ENCODE results near the gene HMX2. TPM values are rescaled to one million over a fixed set of nuclear protein-coding genes. Genes with fewer than 3 reads are reported as not detected.
"Not testable (repeated sequence)": the region's sequence is repeated elsewhere in the genome, so short reads cannot be mapped to it uniquely, and the experiment has no call there.

The HMX2 gene
- total and polyA plus RNA-seq, 8 donors: not detected

DNA sequence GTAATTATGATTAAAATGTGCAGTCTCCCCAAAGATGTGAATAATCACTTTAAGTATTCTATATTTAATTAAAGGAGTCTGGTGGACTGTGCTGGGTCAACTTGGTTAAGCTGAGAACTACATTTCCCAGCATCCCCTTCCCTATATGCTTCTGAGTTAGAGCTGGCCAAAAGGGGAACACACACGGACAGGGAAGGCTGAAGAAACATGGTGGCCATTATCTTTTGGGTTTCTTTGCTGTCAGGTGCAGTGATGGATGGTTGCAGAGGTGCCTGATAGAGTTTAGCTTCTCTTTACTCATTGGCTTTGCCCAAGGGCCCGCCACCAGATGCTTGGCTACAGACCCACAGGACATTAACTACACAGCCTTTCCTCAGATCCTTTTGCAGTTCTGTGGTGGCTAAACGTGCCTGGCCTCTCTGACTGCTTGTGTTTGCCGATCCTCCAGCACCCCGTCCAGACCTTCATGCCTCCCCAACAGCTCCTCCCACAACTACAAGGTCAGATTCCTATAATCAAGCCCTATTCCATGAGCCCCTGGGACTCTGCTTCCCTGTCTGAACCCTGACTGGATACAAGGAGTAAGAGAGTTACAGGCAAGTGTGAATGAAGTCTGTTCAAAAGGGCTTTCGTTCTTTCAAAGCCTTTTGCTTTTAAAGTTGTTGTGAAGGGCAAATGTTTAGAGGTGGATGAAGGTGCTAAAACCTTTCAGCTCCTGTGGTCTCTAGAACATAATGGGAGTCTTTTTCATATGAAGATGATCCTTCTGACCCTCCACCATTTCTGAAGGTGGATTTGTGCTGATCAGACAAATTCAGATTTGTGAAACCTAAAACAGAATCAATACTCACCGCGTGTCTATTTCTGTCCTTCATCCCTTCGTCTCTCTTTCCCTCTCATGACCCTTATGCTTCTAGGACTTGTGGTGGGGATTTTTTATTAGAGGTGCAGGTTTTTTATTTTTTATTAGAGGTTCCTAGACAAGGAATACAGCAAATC is 27.8 kb downstream of the HMX2 start:
- intact Hi-C loops (cut with DNase I): no loop called here
- Histone ChIP-seq H3K4me3 (no peak overlapping the region), H3K36me3 (peaks cover 0 to 11% of the 10 kb centered on the region in 2 donors), H3K27me3 (no peaks in the 10 kb centered on the region), H3K27ac (no peak overlapping the region), H3K4me1 (no peaks in the 10 kb centered on the region), H3K9me3 (peaks cover 0 to 4% of the 10 kb centered on the region in 2 donors)
- TF ChIP-seq, protein P1, sequence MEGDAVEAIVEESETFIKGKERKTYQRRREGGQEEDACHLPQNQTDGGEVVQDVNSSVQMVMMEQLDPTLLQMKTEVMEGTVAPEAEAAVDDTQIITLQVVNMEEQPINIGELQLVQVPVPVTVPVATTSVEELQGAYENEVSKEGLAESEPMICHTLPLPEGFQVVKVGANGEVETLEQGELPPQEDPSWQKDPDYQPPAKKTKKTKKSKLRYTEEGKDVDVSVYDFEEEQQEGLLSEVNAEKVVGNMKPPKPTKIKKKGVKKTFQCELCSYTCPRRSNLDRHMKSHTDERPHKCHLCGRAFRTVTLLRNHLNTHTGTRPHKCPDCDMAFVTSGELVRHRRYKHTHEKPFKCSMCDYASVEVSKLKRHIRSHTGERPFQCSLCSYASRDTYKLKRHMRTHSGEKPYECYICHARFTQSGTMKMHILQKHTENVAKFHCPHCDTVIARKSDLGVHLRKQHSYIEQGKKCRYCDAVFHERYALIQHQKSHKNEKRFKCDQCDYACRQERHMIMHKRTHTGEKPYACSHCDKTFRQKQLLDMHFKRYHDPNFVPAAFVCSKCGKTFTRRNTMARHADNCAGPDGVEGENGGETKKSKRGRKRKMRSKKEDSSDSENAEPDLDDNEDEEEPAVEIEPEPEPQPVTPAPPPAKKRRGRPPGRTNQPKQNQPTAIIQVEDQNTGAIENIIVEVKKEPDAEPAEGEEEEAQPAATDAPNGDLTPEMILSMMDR (IDR thresholded peaks at IDR 0.05): no peak
- DNase-seq (peak in 1 of 4 donors; percentile 13), ATAC-seq (no peak)

DNA sequence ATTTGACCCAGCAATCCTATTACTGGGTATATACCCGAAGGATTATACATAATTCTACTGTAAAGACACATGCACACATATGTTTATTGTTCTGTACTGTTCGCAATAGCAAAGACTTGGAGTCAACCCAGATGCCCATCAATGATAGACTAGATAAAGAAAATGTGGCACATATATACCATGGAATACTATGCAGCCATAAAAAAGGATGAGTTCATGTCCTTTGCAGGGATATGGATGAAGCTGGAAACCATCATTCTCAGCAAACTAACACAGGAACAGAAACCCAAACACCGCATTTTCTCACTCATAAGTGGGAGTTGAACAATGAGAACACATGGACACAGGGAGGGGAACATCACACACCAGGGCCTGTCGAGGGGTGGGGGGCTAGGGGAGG is 30.5 kb downstream of the HMX2 start:
- H3K4me3 ChIP-seq; DNase-seq; H3K27ac ChIP-seq; H3K27me3 ChIP-seq; H3K4me1 ChIP-seq; intact Hi-C loops (cut with DNase I); ATAC-seq: not testable (repeated sequence)
- peaks cover 0 to 18% of the 10 kb centered on the region in 2 donors for H3K9me3 ChIP-seq
- peaks cover 0 to 11% of the 10 kb centered on the region in 2 donors for H3K36me3 ChIP-seq

DNA sequence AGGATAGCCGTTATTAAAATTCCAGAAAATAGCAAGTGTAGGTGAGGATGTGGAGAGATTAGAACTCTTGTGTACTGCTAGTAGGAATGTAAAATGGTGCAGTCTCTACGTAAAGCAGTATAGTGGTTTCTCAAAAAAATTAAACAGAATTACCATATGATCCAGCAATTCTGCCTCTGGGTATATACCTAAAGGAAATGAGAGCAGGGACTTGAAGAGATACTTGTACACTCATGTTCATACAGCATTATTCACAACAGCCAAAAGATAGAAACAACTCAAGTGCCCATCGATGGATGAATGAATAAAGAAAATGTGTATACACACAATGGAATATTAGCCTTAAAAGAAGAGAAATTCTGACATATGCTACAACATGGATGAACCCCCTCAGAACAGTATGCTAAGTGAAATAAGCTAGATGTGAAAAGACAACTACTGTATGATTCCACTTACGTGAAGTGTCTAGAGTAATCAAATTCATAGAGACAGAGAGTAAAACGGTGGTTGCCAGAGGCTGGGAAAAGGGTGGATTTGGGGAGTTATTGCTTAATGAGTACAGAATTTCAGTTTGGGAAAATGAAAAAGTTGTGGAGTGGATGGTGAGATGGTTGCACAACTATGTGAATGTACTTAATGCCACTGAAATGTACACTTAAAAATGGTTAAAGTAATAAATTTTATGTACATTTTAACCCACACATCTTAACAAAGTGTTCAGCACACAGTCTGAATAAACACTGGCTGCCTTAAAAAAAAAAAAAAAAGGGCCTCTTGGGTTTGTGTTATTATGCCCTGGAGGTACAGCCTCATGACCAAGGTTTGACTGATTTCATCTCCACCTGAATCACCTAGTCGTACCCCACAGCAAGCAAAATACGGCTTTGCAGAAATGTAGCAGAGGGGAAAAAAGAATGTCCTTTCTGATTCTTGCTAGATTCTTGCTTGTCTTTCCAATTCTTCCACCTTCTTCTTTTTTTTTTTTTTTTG is 32.5 kb downstream of the HMX2 start:
- Histone ChIP-seq H3K9me3 (peaks cover 0 to 30% of the 10 kb centered on the region in 2 donors), H3K4me3 (no peak overlapping the region), H3K4me1 (no peaks in the 10 kb centered on the region), H3K27ac (no peak overlapping the region), H3K36me3 (peaks cover 0 to 11% of the 10 kb centered on the region in 2 donors), H3K27me3 (no peaks in the 10 kb centered on the region)
- intact Hi-C loops (cut with DNase I): no loop called here
- TF ChIP-seq, protein P1 (IDR thresholded peaks at IDR 0.05): no peak
- DNase-seq (no peak), ATAC-seq (peak; percentile 74)

DNA sequence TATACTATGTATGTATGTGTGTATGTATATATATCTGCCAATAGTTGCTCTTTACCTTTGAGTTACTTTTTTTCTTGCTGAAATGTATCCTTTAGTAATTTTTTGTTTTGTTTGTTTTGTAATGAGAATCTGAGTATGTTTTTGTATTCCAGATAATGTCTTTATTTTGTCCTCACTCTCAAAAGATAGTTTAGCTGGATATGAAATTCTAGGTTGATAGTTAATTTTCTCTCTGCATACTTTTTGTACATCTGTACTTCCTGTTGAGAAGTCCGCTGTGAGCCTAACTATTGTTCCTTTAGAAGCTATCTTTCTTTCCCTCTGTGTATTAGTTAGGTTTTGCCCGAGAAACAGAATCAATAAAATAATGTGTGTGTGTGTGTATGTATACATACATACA is 35.8 kb downstream of the HMX2 start:
- no peak overlapping the region for H3K27ac ChIP-seq
- peaks cover 0 to 17% of the 10 kb centered on the region in 2 donors for H3K36me3 ChIP-seq
- no peaks in the 10 kb centered on the region for H3K4me1 ChIP-seq
- no peak overlapping the region for H3K4me3 ChIP-seq
- DNase-seq: no peak
- intact Hi-C loops (cut with DNase I): no loop called here
- no peak for ATAC-seq
- TF ChIP-seq, protein P1 (IDR thresholded peaks at IDR 0.05): no peak
- H3K27me3 ChIP-seq: no peaks in the 10 kb centered on the region
- peaks cover 0 to 26% of the 10 kb centered on the region in 2 donors for H3K9me3 ChIP-seq

DNA sequence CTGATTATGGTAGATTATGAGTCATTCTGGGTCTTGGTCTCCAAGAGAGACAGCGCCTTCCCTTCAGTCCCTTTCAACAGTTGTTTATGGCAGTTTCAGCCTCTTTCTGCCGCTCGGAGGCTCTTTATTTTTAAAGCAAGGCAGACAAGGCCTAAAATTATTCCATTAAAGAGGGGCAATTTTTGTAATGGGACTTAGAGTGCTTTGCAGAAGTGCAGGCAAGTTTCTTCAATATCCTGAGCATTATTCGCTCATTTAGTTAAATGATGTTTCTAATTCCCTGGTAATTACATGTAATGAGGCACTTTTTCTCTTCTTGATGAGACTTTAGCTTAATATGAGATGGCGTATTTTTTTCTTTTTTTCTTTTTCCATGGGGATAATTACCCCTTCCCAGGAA is 39.8 kb downstream of the HMX2 start:
- peaks cover 0 to 27% of the 10 kb centered on the region in 2 donors for H3K36me3 ChIP-seq
- no peaks in the 10 kb centered on the region for H3K27me3 ChIP-seq
- H3K9me3 ChIP-seq: peaks cover 0 to 18% of the 10 kb centered on the region in 2 donors
- no peak overlapping the region for H3K4me3 ChIP-seq
- H3K27ac ChIP-seq: no peak overlapping the region
- ATAC-seq (no peak), DNase-seq (no peak)
- TF ChIP-seq, protein P1 (IDR thresholded peaks at IDR 0.05): no peak
- no peaks in the 10 kb centered on the region for H3K4me1 ChIP-seq
- intact Hi-C loops (cut with DNase I): no loop called here

Measured in left lung (tissue), 10 donors.